AG04450 (cell line): ENCODE data around the gene BPIFB6. TPM values are rescaled to one million over a fixed set of nuclear protein-coding genes. Genes with fewer than 3 reads are reported as not detected.
A peak's percentile ranks its signal among the peaks of the same experiment; 100 is the strongest.

Source experiments
- CTCF ChIA-PET: fragments of 300-600, 350-600 bp; formaldehyde crosslinking; extraction: SDS; loops from one replicate; lab custom pipeline; 2022; ENCODE audit warnings: antibody characterized with exemption, inconsistent platforms; lab: Charles Lee
- POLR2A ChIA-PET: fragments of 350-600 bp; formaldehyde crosslinking; extraction: SDS; loops from one replicate; lab custom pipeline; 2021; ENCODE audit warnings: antibody characterized with exemption, inconsistent platforms; lab: Yijun Ruan, JAX
- DNase-seq: peaks from one replicate; pipeline ENCODE4 v3.0.0-alpha.2; 2011; ENCODE audit warnings: low read depth, low spot score
- H3K27ac ChIP-seq: one replicate; pipeline ENCODE4 v1.5.1; 2012; ENCODE audit warnings: low read depth, low read length, control low read depth
- H3K27me3 ChIP-seq: one replicate; pipeline ENCODE4 v1.6.0; 2012; ENCODE audit warnings: low read length; ENCODE audit not compliant: control insufficient read depth, insufficient read depth
- H3K4me3 ChIP-seq: 2 replicates; pipeline ENCODE4 v1.5.1; 2011; ENCODE audit warnings: mild to moderate bottlenecking, low read depth, low read length, control low read depth
- H3K9me3 ChIP-seq: 2 replicates; pipeline ENCODE4 v1.5.1; 2012; ENCODE audit warnings: low read length; ENCODE audit not compliant: control insufficient read depth, insufficient read depth
- polyA plus RNA-seq: library from polyadenylated mRNA; depleted of rRNA; stranded (reverse); fragments of >200 nt; gene quantifications from 2 replicates; pipeline ENCODE4 v1.2.3, GENCODE V29; 2011
- TF ChIP-seq, protein P1 (sequence below): IDR thresholded peaks from 2 replicates; pipeline ENCODE4 v1.5.1; 2011; ENCODE audit warnings: low read depth, low read length, control low read depth, inconsistent platforms

BPIFB6 gene
- polyA plus RNA-seq, 1 experiment, result not detected

DNA sequence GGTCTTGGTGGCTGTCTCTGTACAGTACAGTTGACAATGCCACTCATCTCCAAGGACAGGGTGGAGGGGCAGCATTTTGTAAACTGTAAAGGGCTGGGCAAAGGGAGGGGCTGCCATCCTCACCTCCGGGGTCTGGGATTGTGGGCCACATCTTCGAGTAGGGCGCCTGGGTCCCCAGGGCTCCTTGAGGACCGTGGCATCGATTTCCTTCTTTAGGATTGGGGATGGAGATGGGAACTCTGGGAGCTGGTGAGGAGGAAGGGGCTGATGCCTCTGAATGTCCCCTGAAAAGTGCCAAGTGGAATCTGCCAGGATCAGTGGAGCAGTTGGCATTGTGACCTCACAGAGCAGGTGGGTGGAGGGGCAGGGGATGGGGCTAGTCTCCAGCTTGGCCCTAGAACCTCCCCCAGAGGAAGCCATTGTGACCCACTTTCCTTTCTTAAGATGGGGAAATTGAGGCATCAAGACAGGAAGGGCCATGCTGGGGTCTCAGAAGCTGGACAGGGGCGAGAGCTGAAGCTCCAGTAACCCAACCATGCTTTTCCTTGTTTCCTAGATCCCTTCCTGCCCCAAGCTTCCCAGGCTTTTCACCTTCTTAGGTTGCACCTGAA is 27.2 kb upstream of the BPIFB6 start, which contains the start of gene SUN5:
TSS of gene SUN5 (minus strand) at position 293 of the 611 bp plus-strand sequence. CDS start at position 200, 93 bp downstream.
- H3K9me3 ChIP-seq, result no peaks in the 10 kb centered on the region; the same call in 1 of the 2 replicates
- ChIA-PET POLR2A (no interaction called here), CTCF (interaction anchor here (1.0 kb wide), 1 partner anchor 214 kb away, joined by 5 read pairs; no protein-coding TSS in a partner anchor)
- no peak within 1 kb of the TSS for H3K27ac ChIP-seq
- H3K4me3 ChIP-seq, result no peak within 1 kb of the TSS
- TF ChIP-seq, protein P1, sequence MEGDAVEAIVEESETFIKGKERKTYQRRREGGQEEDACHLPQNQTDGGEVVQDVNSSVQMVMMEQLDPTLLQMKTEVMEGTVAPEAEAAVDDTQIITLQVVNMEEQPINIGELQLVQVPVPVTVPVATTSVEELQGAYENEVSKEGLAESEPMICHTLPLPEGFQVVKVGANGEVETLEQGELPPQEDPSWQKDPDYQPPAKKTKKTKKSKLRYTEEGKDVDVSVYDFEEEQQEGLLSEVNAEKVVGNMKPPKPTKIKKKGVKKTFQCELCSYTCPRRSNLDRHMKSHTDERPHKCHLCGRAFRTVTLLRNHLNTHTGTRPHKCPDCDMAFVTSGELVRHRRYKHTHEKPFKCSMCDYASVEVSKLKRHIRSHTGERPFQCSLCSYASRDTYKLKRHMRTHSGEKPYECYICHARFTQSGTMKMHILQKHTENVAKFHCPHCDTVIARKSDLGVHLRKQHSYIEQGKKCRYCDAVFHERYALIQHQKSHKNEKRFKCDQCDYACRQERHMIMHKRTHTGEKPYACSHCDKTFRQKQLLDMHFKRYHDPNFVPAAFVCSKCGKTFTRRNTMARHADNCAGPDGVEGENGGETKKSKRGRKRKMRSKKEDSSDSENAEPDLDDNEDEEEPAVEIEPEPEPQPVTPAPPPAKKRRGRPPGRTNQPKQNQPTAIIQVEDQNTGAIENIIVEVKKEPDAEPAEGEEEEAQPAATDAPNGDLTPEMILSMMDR, result no peak
- no peak for DNase-seq
- H3K27me3 ChIP-seq, result peaks cover 2% of the 10 kb centered on the region

DNA sequence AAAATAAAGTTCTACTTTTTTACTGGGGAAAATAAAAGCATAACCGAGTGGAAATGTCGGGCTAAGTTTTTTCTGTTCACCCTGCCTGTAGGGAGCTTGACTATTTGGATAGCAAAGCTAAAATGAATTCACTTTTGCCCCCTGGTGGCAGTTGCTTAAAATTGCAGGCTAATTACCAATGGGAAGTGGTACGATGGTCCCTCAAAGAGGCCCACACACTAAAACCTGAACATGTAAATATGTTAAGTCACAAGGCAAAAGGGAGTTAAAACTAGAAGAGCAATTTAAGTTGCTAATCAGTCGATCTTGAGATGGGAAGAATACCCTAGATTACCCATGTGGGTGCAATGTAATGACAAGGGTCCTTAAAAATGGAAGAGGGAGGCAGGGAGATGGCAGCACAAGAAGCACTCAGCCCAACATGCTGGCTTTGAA is 26.3 kb upstream of the BPIFB6 start:
- H3K27me3 ChIP-seq, result no peaks in the 10 kb centered on the region
- no peak for DNase-seq
- ChIA-PET POLR2A (no interaction called here), CTCF (interaction anchor here (1.0 kb wide), 1 partner anchor 215 kb away, joined by 5 read pairs; no protein-coding TSS in a partner anchor)
- H3K9me3 ChIP-seq, result no peaks in the 10 kb centered on the region; the same call in 1 of the 2 replicates
- H3K27ac ChIP-seq, result no peak overlapping the region
- no peak overlapping the region for H3K4me3 ChIP-seq
- TF ChIP-seq, protein P1, result peak; percentile 39

DNA sequence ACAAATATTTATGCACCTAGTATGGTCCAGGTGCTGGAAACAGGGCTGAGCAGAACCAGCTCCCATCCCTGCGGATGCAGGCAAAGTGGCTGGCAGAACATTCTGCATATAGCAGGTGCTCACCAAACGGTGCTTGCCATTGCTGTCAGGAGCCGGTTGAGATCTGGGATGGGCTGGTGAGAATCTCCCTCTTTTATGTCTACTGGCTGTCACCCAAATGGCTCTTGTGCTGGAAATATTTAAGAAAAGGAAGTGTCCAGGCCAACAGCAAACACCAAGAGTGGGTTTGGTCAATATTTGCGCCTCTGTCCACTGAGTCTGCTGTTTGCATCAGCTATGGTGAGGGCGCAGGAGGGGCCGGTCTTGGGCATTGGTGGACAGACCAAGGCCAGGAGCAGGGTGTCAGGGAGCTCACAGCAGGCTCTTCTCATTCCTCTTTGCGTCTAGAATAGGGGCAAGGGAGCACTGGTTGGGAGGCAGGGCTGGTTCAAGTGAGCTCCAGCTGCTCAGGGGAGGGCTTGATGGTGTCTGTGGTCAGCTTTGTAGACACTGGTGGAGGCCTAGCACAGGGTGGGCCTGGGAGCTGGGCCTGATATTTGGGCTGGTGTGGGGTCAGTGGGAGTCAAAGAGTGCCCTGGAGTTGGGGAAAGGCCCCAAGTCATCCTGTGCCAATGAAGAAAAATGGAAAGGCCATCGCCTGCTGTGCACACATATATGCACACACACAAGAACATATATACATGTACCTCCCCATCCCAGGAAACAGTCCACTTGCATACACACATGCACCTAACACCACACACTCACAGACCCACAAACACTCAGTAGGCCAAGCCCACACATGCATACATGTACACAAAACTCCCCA is 25.3 kb upstream of the BPIFB6 start:
- H3K27me3 ChIP-seq, result no peaks in the 10 kb centered on the region
- H3K4me3 ChIP-seq, result no peak overlapping the region
- H3K27ac ChIP-seq, result no peak overlapping the region
- POLR2A ChIA-PET, result no interaction called here
- CTCF ChIA-PET, result no interaction called here
- TF ChIP-seq, protein P1, result no peak
- DNase-seq, result no peak
- H3K9me3 ChIP-seq, result no peaks in the 10 kb centered on the region; the same call in 1 of the 2 replicates

DNA sequence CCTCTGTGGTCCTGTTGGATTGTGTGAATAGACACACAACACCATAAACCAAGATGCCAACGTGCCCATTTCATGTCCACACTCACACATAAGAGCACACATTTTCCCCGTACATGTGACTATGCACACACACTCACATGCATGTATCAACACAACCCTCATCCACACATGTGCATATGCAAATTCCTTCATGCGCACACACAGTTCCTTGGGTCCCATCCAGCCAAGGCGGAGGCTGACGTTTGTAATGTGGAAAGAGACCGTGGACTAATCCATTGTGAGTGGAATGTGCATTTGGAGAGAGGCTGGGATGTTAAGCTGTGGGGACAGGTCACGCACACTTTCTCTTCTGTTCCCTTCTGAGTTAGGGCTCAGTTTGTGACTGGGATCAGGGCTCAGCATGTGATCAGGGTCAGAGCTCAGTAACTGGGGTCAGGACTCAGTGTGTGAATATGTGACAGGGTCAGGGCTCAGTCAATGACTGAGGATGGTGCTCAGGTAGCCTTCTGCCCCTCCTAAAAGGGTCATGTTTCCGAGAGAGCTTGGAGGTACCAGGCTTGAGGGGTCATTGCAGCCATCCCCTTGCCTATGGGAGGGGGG is 24.6 kb upstream of the BPIFB6 start:
- no peaks in the 10 kb centered on the region; the same call in 1 of the 2 replicates for H3K9me3 ChIP-seq
- POLR2A ChIA-PET, result no interaction called here
- CTCF ChIA-PET, result no interaction called here
- H3K27ac ChIP-seq, result no peak overlapping the region
- no peak for DNase-seq
- H3K27me3 ChIP-seq, result no peaks in the 10 kb centered on the region
- no peak overlapping the region for H3K4me3 ChIP-seq
- TF ChIP-seq, protein P1, result no peak
